PC-3 (cell line): ENCODE data around the gene TMEM273.

Source experiments
- CTCF ChIP-seq: fragments of 300-600 bp; sonication (generic); conservative IDR thresholded peaks from 2 replicates; pipeline ENCODE4 v1.5.1; 2017; ENCODE audit warnings: antibody characterized with exemption, low read depth, mild to moderate bottlenecking, low read length
- EZH2 ChIP-seq: fragments of 300-600 bp; sonication (generic); IDR thresholded peaks from one replicate; pipeline ENCODE4 v1.6.1; 2017; ENCODE audit warnings: antibody characterized with exemption, mild to moderate bottlenecking, low read length; ENCODE audit not compliant: unreplicated experiment

DNA sequence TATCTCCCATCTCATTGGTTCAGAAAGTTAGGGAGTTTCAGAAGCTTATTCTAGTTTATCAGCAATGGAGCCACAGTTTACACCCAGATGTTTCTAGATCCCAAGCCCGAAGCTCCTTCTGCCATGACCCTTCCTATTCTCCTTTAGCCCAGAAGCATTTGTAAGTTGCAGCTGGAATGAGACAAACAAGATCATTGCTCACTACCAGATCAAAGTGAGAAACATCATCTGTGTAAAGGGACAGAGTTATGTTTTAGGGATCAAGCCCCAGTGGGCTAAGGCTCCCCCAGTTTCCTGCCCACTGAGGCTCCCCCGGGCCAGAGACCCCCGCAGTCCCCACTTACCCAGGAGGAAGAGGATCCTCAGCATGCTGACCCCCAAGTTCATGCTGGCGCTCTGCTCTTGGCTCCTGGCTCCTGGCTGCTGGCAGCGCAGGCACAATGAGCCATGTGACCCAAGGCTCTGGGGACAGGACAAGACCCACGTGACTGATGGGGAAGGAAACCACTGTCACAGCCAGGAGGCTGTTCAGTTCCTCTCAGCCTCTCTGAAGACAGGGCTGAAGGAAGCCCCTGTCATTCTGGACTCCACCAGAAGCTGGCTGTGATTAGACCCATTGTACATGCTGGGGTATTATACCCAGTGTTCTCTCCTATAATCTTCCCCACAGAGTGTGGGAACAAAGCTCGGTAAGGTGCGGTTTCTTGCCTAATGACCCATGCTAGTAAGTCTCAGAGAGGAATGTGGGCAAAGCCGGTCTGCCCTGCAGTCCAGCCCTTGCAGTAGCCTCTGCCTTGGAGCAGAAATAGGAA lies at the start of gene TMEM273:
- TF ChIP-seq EZH2, result no peak
- no peak for TF ChIP-seq CTCF
